Activated CD8-positive, alpha-beta memory T cell treated with anti-CD3 and anti-CD28 coated beads, Interleukin-2, amount 10 ng/mL, durations not matched to agents 7 days and 5 days (primary cell): ENCODE measurements around the gene KLF17. TPM values are rescaled to one million over a fixed set of nuclear protein-coding genes. Genes with fewer than 3 reads are reported as not detected.

ENCODE experiments used
- ATAC-seq: fragments of 150-1000 bp; cut with Tn5 transposase; one replicate; pipeline ENCODE4 v1.10.0; 2021; ENCODE audit warnings: moderate library complexity
- CTCF ChIA-PET: fragments of 350-600 bp; sonication (Branson Sonifier 250); formaldehyde crosslinking; loops from one replicate; lab custom pipeline; 2021; ENCODE audit warnings: antibody characterized with exemption; lab: Charles Lee
- DNase-seq: peaks from one replicate; pipeline ENCODE4 v3.0.0-alpha.2; 2020
- H3K27ac Mint-ChIP-seq: one replicate; pipeline ENCODE4 v1.8.0; 2021; ENCODE audit warnings: mild to moderate bottlenecking, mixed read lengths
- H3K27me3 Mint-ChIP-seq: one replicate; pipeline ENCODE4 v1.8.0; 2021; ENCODE audit warnings: mixed read lengths
- H3K36me3 Mint-ChIP-seq: one replicate; pipeline ENCODE4 v1.8.0; 2021; ENCODE audit warnings: mild to moderate bottlenecking, mixed read lengths
- H3K4me1 Mint-ChIP-seq: one replicate; pipeline ENCODE4 v1.8.0; 2021; ENCODE audit warnings: mixed read lengths
- H3K4me3 Mint-ChIP-seq: one replicate; pipeline ENCODE4 v1.8.0; 2021; ENCODE audit warnings: mild to moderate bottlenecking, moderate library complexity, mixed read lengths
- H3K9me3 Mint-ChIP-seq: one replicate; pipeline ENCODE4 v1.8.0; 2022; ENCODE audit warnings: low read depth, mixed read lengths
- total RNA-seq, 2 experiments: library from RNA; stranded (reverse); gene quantifications; one replicate each; pipeline ENCODE4 v1.2.3, GENCODE V29; 2021

Gene KLF17
- total RNA-seq, 2 experiments from 2014 or later: not detected

DNA sequence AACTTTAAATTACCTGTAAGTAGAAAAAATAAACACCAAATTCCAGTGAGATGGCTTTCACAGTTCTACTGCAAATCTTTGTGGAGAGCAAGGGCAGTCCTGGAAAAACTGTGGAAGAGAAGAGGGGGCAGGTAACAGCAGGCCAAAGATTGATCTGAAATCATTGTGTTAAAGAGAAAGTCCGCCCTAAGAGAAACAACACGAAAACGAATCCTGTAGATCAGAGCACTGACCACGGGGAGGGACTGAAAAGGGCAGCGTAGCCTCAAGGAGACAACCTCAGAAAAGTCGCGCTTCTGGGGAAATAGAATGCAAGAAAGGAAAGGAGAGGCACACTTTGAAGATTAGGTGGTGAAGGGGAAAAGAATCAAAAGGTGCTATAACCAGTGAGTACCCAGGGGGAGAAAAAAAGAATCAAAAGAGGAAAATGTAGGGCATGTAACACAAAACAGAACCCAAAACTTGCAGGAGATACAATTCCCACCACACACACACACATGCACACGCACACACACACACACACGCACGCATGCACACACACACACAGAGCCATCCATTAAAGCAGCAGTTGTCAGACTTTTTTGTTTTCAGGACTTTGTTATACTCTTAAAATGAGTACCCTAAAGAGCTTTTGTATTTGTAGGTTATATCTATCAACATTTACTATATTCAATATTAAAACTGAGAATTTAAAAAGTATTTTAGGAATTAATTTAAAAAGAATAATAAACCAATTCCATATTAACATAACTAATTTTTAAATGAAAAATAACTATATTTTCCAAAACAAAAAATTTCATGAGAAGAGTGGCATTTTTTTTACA lies 28.0 kb upstream of the KLF17 start:
- no peaks in the 10 kb centered on the region for H3K36me3 Mint-ChIP-seq
- CTCF ChIA-PET: no interaction called here
- no peaks in the 10 kb centered on the region for H3K4me1 Mint-ChIP-seq
- DNase-seq (no peak), ATAC-seq (no peak)
- no peak overlapping the region for H3K4me3 Mint-ChIP-seq
- peaks cover 41% of the 10 kb centered on the region for H3K27me3 Mint-ChIP-seq
- H3K9me3 Mint-ChIP-seq: no peaks in the 10 kb centered on the region
- no peak overlapping the region for H3K27ac Mint-ChIP-seq

DNA sequence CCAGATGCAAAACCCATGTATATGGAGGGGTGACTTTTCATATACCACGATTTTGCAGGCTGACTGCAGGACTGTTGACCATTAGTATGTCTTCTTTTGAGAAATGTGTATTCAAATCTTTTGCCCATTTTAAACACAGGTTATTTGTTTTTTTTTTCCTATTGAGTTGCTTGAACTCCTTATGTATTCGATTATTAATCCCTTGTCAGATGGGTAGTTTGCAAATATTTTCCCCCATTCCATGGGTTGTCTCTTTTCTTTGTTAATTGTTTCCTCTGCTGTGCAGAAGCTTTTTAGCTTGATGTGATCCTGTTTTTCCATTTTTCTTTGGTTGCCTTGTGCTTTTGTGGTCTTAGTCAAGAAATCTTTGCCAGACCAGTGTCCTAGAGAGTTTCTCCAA lies 24.6 kb upstream of the KLF17 start:
- CTCF ChIA-PET: no interaction called here

DNA sequence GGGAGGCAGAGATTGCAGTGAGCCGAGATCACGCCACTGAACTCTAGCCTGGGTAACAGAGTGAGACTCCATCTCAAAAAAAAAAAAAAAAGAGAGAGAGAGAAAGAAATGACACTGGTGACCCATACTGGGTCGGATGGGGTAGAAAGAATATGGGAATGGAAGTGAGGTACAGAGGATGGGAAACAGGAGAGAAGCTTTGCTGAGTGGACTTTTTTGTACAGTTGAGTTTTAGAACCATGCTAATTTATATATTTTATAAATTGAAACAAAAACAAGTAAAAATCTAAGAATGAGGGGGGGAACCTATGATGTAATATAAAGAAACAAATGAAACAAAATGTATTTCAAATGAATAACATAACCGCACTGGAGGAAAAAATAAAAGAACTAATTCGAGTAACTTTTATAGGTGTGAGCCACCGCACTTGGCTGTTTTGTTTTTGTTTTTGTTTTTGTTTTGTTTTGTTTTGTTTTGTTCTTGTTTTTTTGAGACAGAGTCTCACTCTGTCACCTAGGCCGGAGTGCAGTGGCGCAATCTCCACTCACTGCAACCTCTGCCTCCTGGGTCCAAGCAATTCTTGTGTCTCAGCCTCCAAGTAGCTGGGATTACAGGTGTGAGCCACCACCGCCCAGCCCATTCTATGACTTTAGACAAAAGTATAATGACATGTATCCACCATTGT lies 18.3 kb upstream of the KLF17 start:
- CTCF ChIA-PET: no interaction called here

More for the DNA sequence above, 24.6 kb upstream of the KLF17 start:
- Mint-ChIP-seq H3K9me3 (no peaks in the 10 kb centered on the region), H3K4me1 (no peaks in the 10 kb centered on the region), H3K27ac (no peak overlapping the region), H3K36me3 (no peaks in the 10 kb centered on the region), H3K4me3 (no peak overlapping the region), H3K27me3 (peaks cover 48% of the 10 kb centered on the region)
- ATAC-seq (no peak), DNase-seq (no peak)

DNA sequence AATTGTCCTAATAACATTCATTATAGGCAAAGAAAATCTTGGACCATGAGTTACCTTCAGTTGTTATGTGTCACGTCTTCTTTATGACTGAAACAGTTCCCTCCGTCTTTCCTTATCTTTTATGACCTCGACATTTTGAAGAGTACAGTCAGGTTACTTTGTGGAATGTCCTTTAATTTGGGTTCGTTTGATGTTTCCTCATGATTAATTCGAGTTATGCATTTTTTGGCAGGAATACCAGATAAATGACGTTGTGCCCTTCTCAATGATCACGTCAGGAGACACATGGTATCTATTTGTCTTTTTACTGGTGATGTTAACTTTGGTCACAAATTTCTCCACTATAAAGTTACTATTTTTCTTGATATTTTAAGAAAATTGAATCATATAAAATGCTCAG lies 17.3 kb upstream of the KLF17 start:
- Mint-ChIP-seq H3K4me1 (no peaks in the 10 kb centered on the region), H3K36me3 (no peaks in the 10 kb centered on the region), H3K27ac (no peak overlapping the region), H3K9me3 (no peaks in the 10 kb centered on the region), H3K4me3 (no peak overlapping the region), H3K27me3 (peaks cover 20% of the 10 kb centered on the region)
- DNase-seq (no peak), ATAC-seq (no peak)
- CTCF ChIA-PET: no interaction called here

More for the DNA sequence above, 18.3 kb upstream of the KLF17 start:
- ATAC-seq (no peak), DNase-seq (no peak)
- peaks cover 16% of the 10 kb centered on the region for H3K27me3 Mint-ChIP-seq
- no peaks in the 10 kb centered on the region for H3K4me1 Mint-ChIP-seq
- no peaks in the 10 kb centered on the region for H3K9me3 Mint-ChIP-seq
- H3K36me3 Mint-ChIP-seq: no peaks in the 10 kb centered on the region
- no peak overlapping the region for H3K4me3 Mint-ChIP-seq
- H3K27ac Mint-ChIP-seq: no peak overlapping the region

DNA sequence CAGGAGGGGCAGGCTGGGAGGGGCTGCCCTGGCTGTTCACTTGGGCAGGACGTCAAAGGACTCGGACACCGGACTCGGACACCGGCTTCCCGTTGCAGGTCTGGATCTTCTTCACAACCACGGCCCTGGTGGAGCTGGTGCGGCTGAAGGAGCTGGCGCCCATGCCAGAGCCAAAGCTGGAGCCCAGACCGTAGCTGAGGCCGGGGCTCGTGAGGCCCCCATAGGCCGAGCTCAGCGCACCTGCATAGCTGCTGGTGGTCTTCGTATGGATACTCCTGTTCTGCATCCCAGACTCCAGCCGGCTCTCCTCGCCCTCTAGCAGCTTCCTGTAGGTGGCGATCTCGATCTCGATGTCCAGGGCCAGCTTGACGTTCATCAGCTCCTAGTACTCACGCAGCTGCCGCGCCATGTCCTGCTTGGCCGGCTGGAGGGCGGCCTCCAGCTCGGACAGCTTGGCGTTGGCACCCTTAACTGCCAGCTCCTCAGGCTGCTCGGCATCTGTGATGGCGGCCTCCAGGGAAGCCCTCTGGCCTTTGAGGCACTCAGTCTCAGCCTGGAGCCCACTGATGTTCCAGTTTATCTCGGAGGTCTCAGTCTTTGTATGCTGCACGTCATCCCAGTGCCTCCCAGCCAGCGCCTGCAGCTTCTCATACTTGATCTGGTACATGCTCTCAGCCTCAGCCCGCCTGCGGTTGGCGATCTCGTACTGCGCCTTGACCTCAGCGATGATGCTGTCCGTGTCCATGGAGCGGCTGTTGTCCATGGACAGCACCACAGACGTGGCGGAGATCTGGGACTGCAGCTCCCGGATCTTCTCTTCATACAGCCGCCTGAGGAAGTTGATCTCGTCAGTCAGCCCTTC lies 15.1 kb upstream of the KLF17 start:
- no peaks in the 10 kb centered on the region for H3K36me3 Mint-ChIP-seq
- no peak overlapping the region for H3K27ac Mint-ChIP-seq
- CTCF ChIA-PET: interaction anchor here (0.8 to 1.2 kb wide), 2 partner anchors 22 to 40 kb away, joined by 3 read pairs; no protein-coding TSS in a partner anchor
- no peak overlapping the region for H3K4me3 Mint-ChIP-seq
- H3K27me3 Mint-ChIP-seq: peaks cover 20% of the 10 kb centered on the region
- DNase-seq: no peak
- no peak for ATAC-seq
- no peaks in the 10 kb centered on the region for H3K9me3 Mint-ChIP-seq
- H3K4me1 Mint-ChIP-seq: no peaks in the 10 kb centered on the region

DNA sequence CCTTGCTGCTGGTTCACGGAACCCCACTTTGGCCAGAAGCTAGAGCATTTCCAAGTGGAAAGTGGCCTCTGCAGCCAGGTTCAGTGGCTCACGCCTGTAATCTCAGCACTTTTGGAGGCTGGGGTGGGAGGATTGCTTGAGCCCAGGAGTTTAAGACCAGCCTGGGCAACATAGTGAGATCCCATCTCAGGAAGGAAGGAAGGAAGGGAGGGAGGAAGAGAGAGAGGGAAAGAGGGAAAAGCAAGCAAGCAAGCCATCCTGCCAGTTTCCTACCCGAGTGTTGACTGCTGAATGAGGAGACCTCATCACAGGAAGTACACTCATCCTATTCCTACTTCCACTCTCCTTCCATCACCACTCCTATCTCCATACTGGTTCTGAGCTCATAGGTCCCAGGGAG lies 12.8 kb upstream of the KLF17 start:
- Mint-ChIP-seq H3K4me1 (no peaks in the 10 kb centered on the region), H3K27me3 (peaks cover 22% of the 10 kb centered on the region), H3K9me3 (no peaks in the 10 kb centered on the region), H3K36me3 (no peaks in the 10 kb centered on the region), H3K4me3 (no peak overlapping the region), H3K27ac (no peak overlapping the region)
- DNase-seq (no peak), ATAC-seq (no peak)
- CTCF ChIA-PET: no interaction called here

DNA sequence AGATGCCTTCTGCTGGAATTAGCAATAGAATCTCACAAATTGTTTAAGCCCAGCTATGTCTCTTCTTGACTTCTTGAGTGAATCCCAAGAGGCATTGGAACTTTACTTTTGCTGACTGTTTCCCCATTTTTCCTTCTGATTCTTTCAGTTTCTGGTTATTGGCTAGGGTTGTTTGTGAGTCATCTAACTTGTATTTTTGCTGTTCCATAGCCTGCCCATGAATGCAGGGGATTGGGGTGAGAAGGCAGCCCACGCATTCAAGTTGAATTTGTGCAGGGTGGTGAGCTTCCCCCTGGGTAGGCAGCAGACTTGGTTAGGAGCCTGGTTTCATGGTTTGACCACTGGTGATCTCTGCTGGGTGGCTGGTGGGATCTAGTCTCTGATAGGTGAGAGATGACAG lies 10.4 kb upstream of the KLF17 start:
- Mint-ChIP-seq H3K27me3 (peaks cover 22% of the 10 kb centered on the region), H3K9me3 (no peaks in the 10 kb centered on the region), H3K27ac (no peak overlapping the region), H3K4me3 (no peak overlapping the region), H3K4me1 (no peaks in the 10 kb centered on the region), H3K36me3 (no peaks in the 10 kb centered on the region)
- no peak for DNase-seq
- CTCF ChIA-PET: interaction anchor here (1.0 kb wide), 1 partner anchor 109 kb away, joined by 3 read pairs; no protein-coding TSS in a partner anchor
- ATAC-seq: no peak

DNA sequence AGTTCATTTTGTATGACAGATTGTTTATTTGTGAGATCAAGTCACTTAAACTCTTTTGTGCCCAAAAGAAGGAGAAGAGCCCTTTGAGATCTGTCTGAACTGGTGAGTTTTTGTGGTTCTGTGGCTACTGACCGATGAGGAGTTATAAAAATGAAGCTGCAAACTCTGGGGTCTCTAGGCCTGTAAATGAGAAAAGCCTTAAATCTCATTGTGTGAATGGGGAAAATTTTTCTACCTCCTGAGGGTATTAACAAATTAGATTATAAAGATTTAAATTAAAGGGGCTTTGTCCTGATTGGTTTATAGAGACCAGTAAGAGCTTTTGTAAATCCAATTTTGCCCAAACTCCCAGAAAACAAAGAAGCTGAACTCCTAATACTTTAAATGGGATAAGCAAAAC lies 9.7 kb upstream of the KLF17 start:
- ATAC-seq (no peak), DNase-seq (no peak)
- CTCF ChIA-PET: interaction anchor here (1.0 kb wide), 1 partner anchor 108 kb away, joined by 3 read pairs; no protein-coding TSS in a partner anchor
- no peaks in the 10 kb centered on the region for H3K9me3 Mint-ChIP-seq
- no peaks in the 10 kb centered on the region for H3K36me3 Mint-ChIP-seq
- no peak overlapping the region for H3K27ac Mint-ChIP-seq
- no peak overlapping the region for H3K4me3 Mint-ChIP-seq
- no peaks in the 10 kb centered on the region for H3K4me1 Mint-ChIP-seq
- H3K27me3 Mint-ChIP-seq: peaks cover 24% of the 10 kb centered on the region

DNA sequence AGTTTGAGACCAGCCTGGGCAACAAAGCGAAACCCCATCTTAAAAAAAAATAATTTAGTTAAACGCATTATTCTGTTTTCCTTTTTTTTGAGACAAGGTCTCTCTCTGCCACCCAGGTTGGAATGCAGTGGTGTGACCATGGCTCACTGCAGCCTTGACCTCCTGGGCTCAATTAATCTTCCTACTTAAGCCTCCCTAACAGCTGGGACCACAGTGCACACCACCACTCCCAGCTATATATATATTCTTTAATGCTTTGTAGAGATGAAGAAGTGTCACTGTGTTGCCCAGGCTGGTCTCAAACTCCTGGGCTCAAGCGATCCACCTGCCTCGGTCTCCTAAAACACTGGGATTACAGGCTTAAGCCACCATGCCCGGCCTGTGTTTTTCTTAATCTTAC lies 7.7 kb upstream of the KLF17 start:
- no peak for ATAC-seq
- H3K36me3 Mint-ChIP-seq: no peaks in the 10 kb centered on the region
- CTCF ChIA-PET: interaction anchor here (0.8 kb wide), 1 partner anchor 43 kb away, joined by 3 read pairs; no protein-coding TSS in a partner anchor

DNA sequence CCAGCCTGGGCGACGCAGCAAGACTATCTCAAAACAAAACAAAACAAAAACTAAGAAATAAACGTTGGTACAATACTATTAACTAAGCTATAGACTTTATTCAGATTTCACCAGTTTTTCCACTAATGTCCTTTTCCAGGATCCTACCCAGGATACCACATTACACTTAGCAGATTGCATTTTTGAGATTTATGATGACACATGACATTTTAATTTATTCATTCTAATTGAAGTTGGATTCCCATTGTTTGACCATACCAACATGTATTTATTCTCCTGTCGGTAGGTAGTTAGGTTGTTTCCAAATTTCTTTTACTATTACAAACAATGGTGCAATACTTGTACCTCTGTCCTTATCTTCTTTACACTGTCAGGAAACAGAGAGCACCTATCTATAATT lies 6.8 kb upstream of the KLF17 start:
- Mint-ChIP-seq H3K27ac (no peak overlapping the region), H3K36me3 (no peaks in the 10 kb centered on the region), H3K4me1 (no peaks in the 10 kb centered on the region), H3K9me3 (no peaks in the 10 kb centered on the region), H3K27me3 (peaks cover 15% of the 10 kb centered on the region), H3K4me3 (no peak overlapping the region)
- DNase-seq: no peak
- CTCF ChIA-PET: no interaction called here
- no peak for ATAC-seq

More for the DNA sequence above, 7.7 kb upstream of the KLF17 start:
- no peak overlapping the region for H3K4me3 Mint-ChIP-seq
- no peak for DNase-seq
- peaks cover 23% of the 10 kb centered on the region for H3K27me3 Mint-ChIP-seq
- H3K4me1 Mint-ChIP-seq: no peaks in the 10 kb centered on the region
- H3K27ac Mint-ChIP-seq: no peak overlapping the region
- no peaks in the 10 kb centered on the region for H3K9me3 Mint-ChIP-seq

DNA sequence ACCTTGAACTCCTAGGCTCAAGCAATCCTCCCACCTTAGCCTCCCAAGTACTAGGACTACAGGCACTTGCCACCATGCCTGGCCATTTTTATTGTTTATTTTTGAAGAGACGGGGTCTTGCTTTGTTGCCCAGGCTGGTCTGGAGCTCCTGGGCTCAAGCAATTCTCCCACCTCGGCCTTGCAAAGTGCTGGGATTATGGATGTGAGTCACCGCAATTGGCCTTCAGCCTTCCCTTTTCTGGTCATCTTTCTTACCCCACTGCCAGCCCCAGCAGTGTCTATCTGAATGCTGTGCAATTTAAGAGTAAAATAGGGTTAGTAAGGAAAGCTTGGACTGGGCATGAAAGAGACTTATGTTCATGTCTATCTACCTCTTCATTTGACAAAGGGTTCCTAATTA lies 6.1 kb upstream of the KLF17 start:
- CTCF ChIA-PET: no interaction called here
- no peaks in the 10 kb centered on the region for H3K36me3 Mint-ChIP-seq
- H3K27ac Mint-ChIP-seq: no peak overlapping the region
- DNase-seq (no peak), ATAC-seq (no peak)
- H3K4me1 Mint-ChIP-seq: no peaks in the 10 kb centered on the region
- no peak overlapping the region for H3K4me3 Mint-ChIP-seq
- peaks cover 13% of the 10 kb centered on the region for H3K27me3 Mint-ChIP-seq
- H3K9me3 Mint-ChIP-seq: no peaks in the 10 kb centered on the region

DNA sequence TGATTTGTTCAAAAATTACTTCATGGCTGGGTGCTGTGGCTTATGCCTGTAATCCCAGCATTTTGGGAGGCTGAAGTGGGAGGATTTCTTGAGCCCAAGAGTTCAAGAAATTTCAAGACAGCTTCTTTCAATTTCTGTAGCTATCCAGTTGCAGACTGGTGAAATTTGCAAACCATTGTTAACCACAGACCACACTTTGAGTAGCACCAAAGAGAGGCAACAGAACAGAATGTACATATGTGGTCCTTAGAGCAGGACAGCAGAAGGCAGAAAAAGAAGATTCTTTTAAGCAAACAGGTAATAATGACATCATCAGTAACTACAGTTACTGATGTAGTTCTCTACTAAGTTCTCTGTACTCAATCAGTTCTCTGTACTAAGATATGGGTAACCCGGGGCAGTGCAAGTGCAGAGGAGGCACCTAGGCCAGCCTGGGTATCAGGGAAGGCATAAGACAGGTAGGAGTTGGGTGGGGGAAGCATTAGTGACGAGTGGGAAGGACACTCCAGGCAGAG lies 5.5 kb upstream of the KLF17 start:
- CTCF ChIA-PET: no interaction called here
- Mint-ChIP-seq H3K36me3 (no peaks in the 10 kb centered on the region), H3K27ac (no peak overlapping the region), H3K4me1 (no peaks in the 10 kb centered on the region), H3K9me3 (no peaks in the 10 kb centered on the region), H3K4me3 (no peak overlapping the region), H3K27me3 (peaks cover 8% of the 10 kb centered on the region)
- no peak for ATAC-seq
- no peak for DNase-seq

DNA sequence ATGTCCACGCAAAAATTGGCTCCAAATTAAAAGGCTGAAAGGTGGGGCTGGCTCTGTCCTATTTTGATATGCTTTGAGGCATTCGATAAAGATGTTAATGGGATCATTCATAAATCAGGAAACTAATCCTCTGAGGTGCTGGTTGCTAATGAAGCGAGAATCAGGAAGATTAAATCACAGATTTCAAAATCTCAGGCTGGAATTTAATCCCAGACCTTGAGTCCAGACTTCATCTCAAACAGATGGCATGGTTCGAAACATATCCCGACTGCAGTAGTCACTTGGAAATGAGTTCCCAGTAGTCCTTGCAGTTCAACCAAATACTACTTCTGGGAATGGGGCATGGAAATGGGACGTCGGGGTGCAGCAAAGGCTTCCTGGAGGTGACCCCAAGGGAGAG lies 4.5 kb upstream of the KLF17 start:
- no peaks in the 10 kb centered on the region for H3K4me1 Mint-ChIP-seq
- no peak overlapping the region for H3K27ac Mint-ChIP-seq
- DNase-seq (no peak), ATAC-seq (no peak)
- H3K36me3 Mint-ChIP-seq: no peaks in the 10 kb centered on the region
- CTCF ChIA-PET: no interaction called here
- H3K9me3 Mint-ChIP-seq: no peaks in the 10 kb centered on the region
- no peak overlapping the region for H3K4me3 Mint-ChIP-seq
- peaks cover 3% of the 10 kb centered on the region for H3K27me3 Mint-ChIP-seq
